ENCODE results near the gene EFNA2. TPM values are rescaled to one million over a fixed set of nuclear protein-coding genes. Genes with fewer than 3 reads are reported as not detected.

EFNA2 gene
- total RNA-seq, 4 donors from 2014 or later: not detected

DNA sequence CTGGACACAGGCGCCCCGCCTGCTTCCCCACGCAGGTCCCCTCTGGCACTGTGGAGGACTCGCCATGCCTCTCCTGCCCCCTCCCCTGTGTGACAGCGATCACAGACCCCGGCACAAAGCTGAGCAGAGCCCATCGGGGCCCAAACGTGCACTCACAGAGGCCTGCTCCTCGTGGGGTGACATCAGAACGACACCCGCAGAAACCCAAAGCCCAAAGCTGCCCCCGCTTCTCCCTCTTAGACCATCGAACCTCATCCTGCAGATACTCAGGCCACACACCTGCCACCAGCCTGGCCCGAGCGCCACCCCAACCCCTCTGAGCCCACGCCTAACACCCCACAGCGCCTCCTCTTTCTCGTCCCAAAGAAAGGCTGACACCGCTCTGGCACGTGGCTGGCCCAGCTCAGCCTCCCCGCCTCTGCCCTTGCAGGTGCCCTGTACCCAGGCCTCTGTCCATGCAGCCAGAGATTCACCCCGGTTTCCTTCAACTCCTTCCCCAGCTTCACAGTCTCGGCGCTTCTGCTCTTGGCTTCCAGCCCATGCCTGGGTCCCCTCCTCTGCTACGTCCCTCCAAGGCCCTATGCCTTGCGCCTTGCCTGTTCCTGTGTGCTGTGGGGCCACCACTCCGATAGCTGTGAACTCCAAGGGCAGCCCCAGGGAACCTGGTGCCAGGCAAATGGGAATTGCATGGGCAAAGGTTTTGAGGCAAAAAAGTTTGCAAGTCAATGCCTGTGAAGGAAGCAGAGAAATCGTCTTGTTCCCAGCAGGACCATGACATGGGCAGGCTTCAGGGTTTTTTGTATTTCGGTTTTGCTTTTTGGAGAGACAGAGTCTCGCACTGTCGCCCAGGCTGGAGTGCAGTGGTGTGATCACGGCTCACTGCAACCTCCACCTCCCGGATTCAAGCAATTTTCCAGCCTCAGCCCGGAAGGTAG lies 47.0 kb upstream of the EFNA2 start:
- Histone ChIP-seq H3K36me3 (peaks cover 0 to 6% (median 0%) of the 10 kb centered on the region in 3 donors), H3K9me3 (no peaks in the 10 kb centered on the region)

DNA sequence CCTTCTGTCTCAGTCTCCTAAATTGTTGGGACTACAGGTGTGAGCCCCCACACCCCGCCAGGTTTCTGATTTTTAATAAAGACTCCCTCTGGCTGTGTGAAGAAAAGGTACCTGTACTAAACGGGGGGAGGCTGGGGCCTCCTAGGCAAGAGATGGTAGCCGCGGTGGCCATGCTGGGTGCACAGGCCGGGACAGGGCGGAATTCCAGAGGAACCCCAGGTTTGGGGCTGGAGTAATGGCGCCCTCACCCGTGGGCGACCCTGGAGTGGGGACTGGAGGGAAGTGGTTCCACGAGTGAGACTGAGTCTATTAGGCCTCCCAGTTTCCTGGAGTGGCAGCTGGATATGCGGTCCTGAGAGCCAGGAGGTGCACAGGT lies 46.3 kb upstream of the EFNA2 start:
- Histone ChIP-seq H3K4me3 (no peak overlapping the region), H3K4me1 (peaks cover 50 to 91% (median 63%) of the 10 kb centered on the region in 3 donors)
- intact Hi-C loops (cut with DNase I): no loop called here

More for the DNA sequence above, 47.0 kb upstream of the EFNA2 start:
- intact Hi-C loops (cut with DNase I): no loop called here
- Histone ChIP-seq H3K27me3 (peaks cover 0 to 13% (median 0%) of the 10 kb centered on the region in 4 donors), H3K4me1 (peaks cover 42 to 91% (median 56%) of the 10 kb centered on the region in 3 donors), H3K4me3 (peak overlapping the region; percentile 11 to 75 (median 62)), H3K27ac (peak overlapping the region; percentile 3 to 99 (median 48))
- DNase-seq: no peak
- 51 to 53% methylated on average over 20 to 28 of the region's 34 CpGs for WGBS, 2 donors
- TF ChIP-seq POLR2A (IDR thresholded peaks at IDR 0.05): no peak
- TF ChIP-seq, protein P1, sequence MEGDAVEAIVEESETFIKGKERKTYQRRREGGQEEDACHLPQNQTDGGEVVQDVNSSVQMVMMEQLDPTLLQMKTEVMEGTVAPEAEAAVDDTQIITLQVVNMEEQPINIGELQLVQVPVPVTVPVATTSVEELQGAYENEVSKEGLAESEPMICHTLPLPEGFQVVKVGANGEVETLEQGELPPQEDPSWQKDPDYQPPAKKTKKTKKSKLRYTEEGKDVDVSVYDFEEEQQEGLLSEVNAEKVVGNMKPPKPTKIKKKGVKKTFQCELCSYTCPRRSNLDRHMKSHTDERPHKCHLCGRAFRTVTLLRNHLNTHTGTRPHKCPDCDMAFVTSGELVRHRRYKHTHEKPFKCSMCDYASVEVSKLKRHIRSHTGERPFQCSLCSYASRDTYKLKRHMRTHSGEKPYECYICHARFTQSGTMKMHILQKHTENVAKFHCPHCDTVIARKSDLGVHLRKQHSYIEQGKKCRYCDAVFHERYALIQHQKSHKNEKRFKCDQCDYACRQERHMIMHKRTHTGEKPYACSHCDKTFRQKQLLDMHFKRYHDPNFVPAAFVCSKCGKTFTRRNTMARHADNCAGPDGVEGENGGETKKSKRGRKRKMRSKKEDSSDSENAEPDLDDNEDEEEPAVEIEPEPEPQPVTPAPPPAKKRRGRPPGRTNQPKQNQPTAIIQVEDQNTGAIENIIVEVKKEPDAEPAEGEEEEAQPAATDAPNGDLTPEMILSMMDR (IDR thresholded peaks at IDR 0.05): no peak

DNA sequence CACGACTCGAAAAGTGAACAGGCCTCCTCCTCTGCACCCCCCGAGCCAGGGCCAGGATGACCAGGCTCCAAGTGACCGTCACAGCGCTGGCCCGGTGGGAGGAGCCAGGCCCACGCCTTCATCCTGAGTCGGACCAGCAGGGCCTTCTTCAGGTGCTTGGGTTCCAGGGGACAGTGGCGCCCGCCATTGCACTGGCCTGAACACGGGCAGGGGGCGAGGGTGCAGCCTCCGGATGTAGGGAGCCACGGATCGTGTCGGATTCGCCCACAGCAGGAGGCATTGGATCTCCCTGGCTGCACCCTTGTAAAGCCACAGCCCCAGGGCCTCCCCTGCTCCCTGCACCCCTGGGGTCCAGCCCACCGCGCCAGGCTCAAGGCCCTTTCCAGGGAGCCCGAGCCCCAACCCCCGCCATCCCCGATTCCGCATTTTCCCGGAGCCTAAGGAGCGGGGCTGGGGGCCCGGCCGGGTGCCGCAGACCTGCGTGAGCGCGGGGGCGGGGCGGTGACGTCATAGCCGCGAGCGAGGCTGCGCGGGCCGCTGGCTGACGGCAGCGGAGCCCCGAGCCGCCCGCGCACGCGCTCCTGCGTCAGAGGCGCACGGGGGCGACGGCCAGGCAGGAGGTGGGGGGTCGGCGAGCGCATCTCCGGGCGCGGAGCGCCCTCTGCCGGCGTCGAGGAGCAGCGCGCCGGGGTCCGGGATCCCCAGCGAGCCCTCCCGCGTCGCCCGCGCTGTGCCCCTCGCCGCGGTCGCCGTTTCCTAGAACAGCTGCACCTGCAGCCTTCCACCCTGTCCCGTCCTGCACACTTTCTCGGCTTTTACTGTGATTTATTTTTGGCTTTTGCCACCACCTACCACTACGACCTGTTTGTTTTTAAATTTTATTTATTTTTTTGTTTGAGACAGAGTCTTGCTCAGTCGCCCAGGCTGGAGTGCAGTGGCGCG lies 45.6 kb upstream of the EFNA2 start:
- Histone ChIP-seq H3K4me3 (peak overlapping the region; percentile 3 to 96 (median 66)), H3K9me3 (no peaks in the 10 kb centered on the region), H3K27me3 (peaks cover 0 to 13% (median 0%) of the 10 kb centered on the region in 4 donors), H3K36me3 (peaks cover 0 to 13% (median 0%) of the 10 kb centered on the region in 3 donors), H3K4me1 (peaks cover 56 to 92% (median 70%) of the 10 kb centered on the region in 3 donors), H3K27ac (peak overlapping the region; percentile 79 to 99 (median 94))
- intact Hi-C loops (cut with DNase I): no loop called here
- TF ChIP-seq POLR2A (IDR thresholded peaks at IDR 0.05): no peak
- TF ChIP-seq, protein P1 (IDR thresholded peaks at IDR 0.05): peak; percentile 77 to 99 (median 96)
- no peak for DNase-seq
- 4% methylated on average over 9 to 30 of the region's 84 CpGs for WGBS, 2 donors

More for the DNA sequence above, 46.3 kb upstream of the EFNA2 start:
- Histone ChIP-seq H3K27ac (peak overlapping the region; percentile 79 to 99 (median 94)), H3K27me3 (peaks cover 0 to 13% (median 0%) of the 10 kb centered on the region in 4 donors), H3K9me3 (no peaks in the 10 kb centered on the region), H3K36me3 (peaks cover 0 to 13% (median 0%) of the 10 kb centered on the region in 3 donors)
- 72 to 100% methylated on average over 1 to 10 of the region's 11 CpGs for WGBS, 2 donors
- TF ChIP-seq, protein P1 (IDR thresholded peaks at IDR 0.05): no peak
- no peak for DNase-seq

DNA sequence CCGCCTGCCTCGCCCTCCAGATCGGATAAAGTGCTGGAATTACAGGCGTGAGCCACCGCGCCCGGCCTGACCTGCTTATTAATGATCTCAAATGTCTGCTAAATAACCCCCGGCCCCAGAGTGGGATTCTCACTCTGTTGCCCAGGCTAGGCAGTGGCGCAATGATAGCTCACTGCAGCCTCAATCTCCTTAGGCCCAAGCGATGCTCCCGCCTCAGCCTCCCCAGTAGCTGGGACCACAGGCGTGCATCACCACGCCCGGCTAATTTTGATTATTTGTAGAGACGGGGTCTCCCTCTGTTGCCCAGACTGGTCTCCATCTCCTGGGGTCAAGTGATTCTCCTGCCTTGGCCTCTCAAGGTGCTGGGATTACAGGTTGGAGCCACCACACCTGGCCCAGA lies 44.7 kb upstream of the EFNA2 start:
- TF ChIP-seq POLR2A (IDR thresholded peaks at IDR 0.05): no peak

More for the DNA sequence above, 44.7 kb upstream of the EFNA2 start:
- peaks cover 0 to 13% (median 0%) of the 10 kb centered on the region in 3 donors for H3K36me3 ChIP-seq
- WGBS, 2 donors: 70% methylated on average over 8 of the region's 15 CpGs; no CpG with 5 or more reads in 1 of the 2 donors
- peak overlapping the region in 2 of 4 donors; percentile 93 to 96 for H3K4me3 ChIP-seq
- H3K27me3 ChIP-seq: peaks cover 0 to 13% (median 0%) of the 10 kb centered on the region in 4 donors
- no peaks in the 10 kb centered on the region for H3K9me3 ChIP-seq
- intact Hi-C loops (cut with DNase I): no loop called here
- H3K27ac ChIP-seq: peak overlapping the region; percentile 79 to 99 (median 94)
- DNase-seq: no peak
- H3K4me1 ChIP-seq: peaks cover 65 to 94% (median 78%) of the 10 kb centered on the region in 3 donors

Data from esophagus squamous epithelium (tissue), 5 donors.